GM20000 (cell line): Measurements from ENCODE around the gene DNAAF1.
"Not testable (repeated sequence)": the region's sequence is repeated elsewhere in the genome, so short reads cannot be mapped to it uniquely, and the experiment has no call there.

Experiments
- DNase-seq: peaks from one replicate; pipeline ENCODE4 v3.0.0; 2012; ENCODE audit warnings: low spot score
- CTCF ChIP-seq: IDR thresholded peaks from 2 replicates; pipeline ENCODE4 v1.5.1; 2012; ENCODE audit warnings: mild to moderate bottlenecking, control low read depth; ENCODE audit errors: extremely low read depth, missing control alignments

DNAAF1 gene

GRCh38 chr16:84116720-84117493 is 28.2 kb upstream of the DNAAF1 start, which contains the start of gene MBTPS1:
Gene MBTPS1, minus strand, starts transcription at chr16:84116942. Its CDS starts 15,159 bp downstream, at chr16:84101783.
- TF ChIP-seq CTCF = no peak
- DNase-seq = peak; percentile 98

GRCh38 chr16:84117494-84117843 is 27.6 kb upstream of the DNAAF1 start:
- DNase-seq = peak; percentile 47
- TF ChIP-seq CTCF = no peak

- not testable (repeated sequence) for DNase-seq
These were observed 26.8 kb upstream of the DNAAF1 start for GRCh38 chr16:84118315-84118714.

GRCh38 chr16:84119368-84119767 is 25.7 kb upstream of the DNAAF1 start:
- TF ChIP-seq CTCF = no peak
- no peak for DNase-seq

GRCh38 chr16:84120023-84120422 is 25.1 kb upstream of the DNAAF1 start:
- DNase-seq = no peak
- TF ChIP-seq CTCF = no peak

GRCh38 chr16:84121007-84121406 is 24.1 kb upstream of the DNAAF1 start:
- no peak for DNase-seq
- no peak for TF ChIP-seq CTCF

- no peak for TF ChIP-seq CTCF
- no peak for DNase-seq
These were observed 20.6 kb upstream of the DNAAF1 start for GRCh38 chr16:84124257-84125073.
